Activated gamma-delta T cell treated with Interleukin-2 at 50 U/mL for 16 hours (primary cell): ENCODE results near the gene ACKR1.

ENCODE experiments used
- DNase-seq: peaks from one replicate; pipeline ENCODE4 v3.0.0-alpha.2; 2020

The ACKR1 gene

GRCh38 chr1:159187647-159188374, 16.9 kb upstream of the ACKR1 start:
- no peak for DNase-seq

GRCh38 chr1:159188375-159188788, 16.3 kb upstream of the ACKR1 start:
- DNase-seq, result no peak

GRCh38 chr1:159190441-159190840, 14.2 kb upstream of the ACKR1 start:
- DNase-seq, result no peak

- DNase-seq, result no peak
Measured at GRCh38 chr1:159196543-159196942, 8.1 kb upstream of the ACKR1 start.

- DNase-seq, result peak; percentile 8
Measured at GRCh38 chr1:159197561-159198557, 6.8 kb upstream of the ACKR1 start.

GRCh38 chr1:159199901-159200300, 4.8 kb upstream of the ACKR1 start:
- DNase-seq, result no peak

GRCh38 chr1:159200769-159201168, 3.9 kb upstream of the ACKR1 start:
- DNase-seq, result no peak

GRCh38 chr1:159201642-159202041, 3.0 kb upstream of the ACKR1 start:
- no peak for DNase-seq

- no peak for DNase-seq
Measured at GRCh38 chr1:159203610-159204009, 1.1 kb upstream of the ACKR1 start.

GRCh38 chr1:159205225-159205624, 550 bp downstream of the ACKR1 start:
- DNase-seq, result no peak

- no peak for DNase-seq
Measured at GRCh38 chr1:159206110-159206509, 1.4 kb downstream of the ACKR1 start.

GRCh38 chr1:159207080-159207479, 2.4 kb downstream of the ACKR1 start:
- DNase-seq, result no peak

GRCh38 chr1:159207774-159208173, 3.1 kb downstream of the ACKR1 start:
- no peak for DNase-seq

- no peak for DNase-seq
Measured at GRCh38 chr1:159208175-159208825, 3.6 kb downstream of the ACKR1 start.

GRCh38 chr1:159209061-159209460, 4.4 kb downstream of the ACKR1 start:
- no peak for DNase-seq

GRCh38 chr1:159211331-159212136, 6.9 kb downstream of the ACKR1 start:
- DNase-seq, result peak; percentile 33

- DNase-seq, result no peak
Measured at GRCh38 chr1:159212596-159212995, 7.9 kb downstream of the ACKR1 start.

- DNase-seq, result peak; percentile 22
Measured at GRCh38 chr1:159214149-159214760, 9.6 kb downstream of the ACKR1 start.

GRCh38 chr1:159218649-159219636, 14.3 kb downstream of the ACKR1 start:
- DNase-seq, result no peak

GRCh38 chr1:159222075-159222865, 17.6 kb downstream of the ACKR1 start:
- no peak for DNase-seq
